Measurements from ENCODE around the gene SPINK2. TPM values are rescaled to one million over a fixed set of nuclear protein-coding genes. Genes with fewer than 3 reads are reported as not detected.

The SPINK2 gene, protein sequence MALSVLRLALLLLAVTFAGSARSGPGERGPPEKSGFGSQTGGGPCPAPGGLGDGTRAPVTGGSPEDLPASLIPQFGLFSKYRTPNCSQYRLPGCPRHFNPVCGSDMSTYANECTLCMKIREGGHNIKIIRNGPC
- total RNA-seq: not detected in 2 replicates

- Mint-ChIP-seq H3K9me3 (no peaks in the 10 kb centered on the region), H3K36me3 (ENCODE audit: low read depth) (no peaks in the 10 kb centered on the region), H3K27me3 (ENCODE audit: insufficient read depth) (peaks cover 50% of the 10 kb centered on the region), H3K4me3 (peak within 1 kb of the TSS; percentile 45), H3K27ac (no peak within 1 kb of the TSS), H3K4me1 (ENCODE audit: low read depth) (peaks cover 29% of the 10 kb centered on the region)
- peak; percentile 44 for DNase-seq (ENCODE audit: low spot score)
- intact Hi-C loops (cut with micrococcal nuclease): loop anchor here (1.0 kb wide), 1 partner anchor 15 kb away; no protein-coding TSS in a partner anchor
Observed at GRCh38 chr4:56821381-56822243, at the start of gene SPINK2. TSS of gene SPINK2 (minus strand) at chr4:56821701. CDS start at chr4:56821662, 39 bp downstream.

GRCh38 chr4:56870946-56871345 lies 49.4 kb upstream of the SPINK2 start:
- Mint-ChIP-seq H3K27me3 (ENCODE audit: insufficient read depth) (peaks cover 6% of the 10 kb centered on the region), H3K27ac (no peak overlapping the region), H3K4me1 (ENCODE audit: low read depth) (no peaks in the 10 kb centered on the region), H3K36me3 (ENCODE audit: low read depth) (no peaks in the 10 kb centered on the region), H3K9me3 (no peaks in the 10 kb centered on the region), H3K4me3 (no peak overlapping the region)
- intact Hi-C loops (cut with micrococcal nuclease): no loop called here
- no peak for DNase-seq (ENCODE audit: low spot score)

- Mint-ChIP-seq H3K36me3 (ENCODE audit: low read depth) (no peaks in the 10 kb centered on the region), H3K27me3 (ENCODE audit: insufficient read depth) (peaks cover 2% of the 10 kb centered on the region), H3K9me3 (no peaks in the 10 kb centered on the region), H3K27ac (peak overlapping the region; percentile 43), H3K4me1 (ENCODE audit: low read depth) (no peaks in the 10 kb centered on the region), H3K4me3 (no peak overlapping the region)
- intact Hi-C loops (cut with micrococcal nuclease): no loop called here
- DNase-seq (ENCODE audit: low spot score): no peak
Observed at GRCh38 chr4:56863441-56864139, 42.1 kb upstream of the SPINK2 start.

DNA sequence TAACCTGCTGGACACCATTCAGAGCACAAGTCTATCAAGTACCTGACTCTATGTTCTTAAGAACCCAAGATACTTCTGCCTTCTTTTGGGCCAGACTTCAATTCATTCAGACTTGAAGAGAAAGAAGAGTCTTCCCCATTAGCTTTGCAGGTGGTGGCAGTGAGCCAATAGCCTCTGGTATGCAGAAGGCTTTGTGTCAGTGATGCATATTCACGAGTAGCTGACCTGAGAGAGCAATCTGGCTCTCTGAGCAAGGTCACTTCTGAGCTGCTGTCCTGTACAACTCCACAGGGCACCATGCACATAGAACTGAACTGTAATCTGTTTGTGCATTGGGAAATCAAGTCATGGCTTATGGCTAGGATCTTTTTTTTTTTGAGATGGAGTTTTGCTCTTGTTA lies 39.9 kb upstream of the SPINK2 start:
- Mint-ChIP-seq H3K4me1 (ENCODE audit: low read depth) (no peaks in the 10 kb centered on the region), H3K27ac (no peak overlapping the region), H3K36me3 (ENCODE audit: low read depth) (no peaks in the 10 kb centered on the region), H3K27me3 (ENCODE audit: insufficient read depth) (peaks cover 6% of the 10 kb centered on the region), H3K9me3 (no peaks in the 10 kb centered on the region), H3K4me3 (no peak overlapping the region)
- no peak for DNase-seq (ENCODE audit: low spot score)
- intact Hi-C loops (cut with micrococcal nuclease): no loop called here

DNA sequence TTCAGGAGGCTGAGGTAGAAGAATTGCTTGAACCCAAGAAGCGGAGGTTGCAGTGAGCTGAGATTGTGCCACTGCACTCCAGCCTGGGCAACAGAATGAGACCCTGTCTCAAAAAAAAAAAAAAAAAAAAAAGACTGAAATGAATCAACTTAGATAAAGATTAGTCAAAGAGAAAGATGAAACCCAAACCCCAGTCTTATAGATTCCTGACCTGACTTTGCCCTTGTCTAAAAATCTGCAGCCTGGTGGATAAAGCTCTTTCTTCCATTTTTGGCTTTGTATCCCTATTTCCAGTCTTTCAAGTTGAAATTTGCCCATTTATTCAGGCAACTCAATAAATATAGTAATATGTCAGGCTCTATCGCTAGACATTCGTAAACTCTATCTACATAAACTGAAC lies 39.3 kb upstream of the SPINK2 start:
- intact Hi-C loops (cut with micrococcal nuclease): no loop called here
- H3K9me3 Mint-ChIP-seq: no peaks in the 10 kb centered on the region

GRCh38 chr4:56859841-56860240 lies 38.3 kb upstream of the SPINK2 start:
- peaks cover 6% of the 10 kb centered on the region for H3K27me3 Mint-ChIP-seq (ENCODE audit: insufficient read depth)
- no peaks in the 10 kb centered on the region for H3K36me3 Mint-ChIP-seq (ENCODE audit: low read depth)
- H3K4me1 Mint-ChIP-seq (ENCODE audit: low read depth): no peaks in the 10 kb centered on the region
- H3K4me3 Mint-ChIP-seq: no peak overlapping the region
- H3K9me3 Mint-ChIP-seq: no peaks in the 10 kb centered on the region
- H3K27ac Mint-ChIP-seq: no peak overlapping the region
- no peak for DNase-seq (ENCODE audit: low spot score)
- intact Hi-C loops (cut with micrococcal nuclease): no loop called here

More for the DNA sequence above, 39.3 kb upstream of the SPINK2 start:
- Mint-ChIP-seq H3K4me3 (no peak overlapping the region), H3K27me3 (ENCODE audit: insufficient read depth) (peaks cover 6% of the 10 kb centered on the region), H3K4me1 (ENCODE audit: low read depth) (no peaks in the 10 kb centered on the region), H3K27ac (no peak overlapping the region), H3K36me3 (ENCODE audit: low read depth) (no peaks in the 10 kb centered on the region)
- no peak for DNase-seq (ENCODE audit: low spot score)

DNA sequence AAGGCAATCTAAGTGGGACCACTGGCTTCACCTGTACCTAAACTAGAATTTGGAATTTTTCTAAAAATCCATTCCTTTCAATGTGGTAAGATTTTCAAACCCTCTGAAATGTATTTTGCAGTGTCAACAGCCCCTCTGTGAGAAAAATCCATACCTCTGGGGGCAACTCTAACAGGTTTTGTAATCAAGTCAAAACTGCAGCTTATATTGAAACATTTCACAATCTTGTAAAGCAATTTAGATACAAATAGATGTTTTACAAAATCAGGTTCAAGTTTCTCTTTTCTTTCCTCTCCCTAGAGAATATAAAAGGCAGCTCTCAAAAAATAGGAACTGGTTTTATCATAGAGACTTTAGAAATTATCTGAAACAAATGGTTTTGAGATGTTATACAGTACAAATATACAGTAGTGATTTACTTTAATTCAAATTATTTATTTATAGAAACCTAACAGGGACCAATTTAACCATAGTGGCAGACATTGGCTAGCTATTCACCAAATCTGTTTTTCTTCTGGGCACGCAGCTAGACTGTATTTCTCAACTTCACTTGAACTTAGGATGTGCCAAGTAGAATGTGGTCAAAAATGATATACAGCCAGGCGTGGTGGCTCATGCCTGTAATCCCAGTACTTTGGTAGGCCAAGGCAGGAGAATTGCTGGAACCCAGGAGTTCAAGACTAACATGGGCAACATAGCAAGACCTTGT lies 36.3 kb upstream of the SPINK2 start:
- Mint-ChIP-seq H3K4me1 (ENCODE audit: low read depth) (no peaks in the 10 kb centered on the region), H3K4me3 (no peak overlapping the region), H3K36me3 (ENCODE audit: low read depth) (no peaks in the 10 kb centered on the region), H3K9me3 (no peaks in the 10 kb centered on the region), H3K27ac (no peak overlapping the region), H3K27me3 (ENCODE audit: insufficient read depth) (peaks cover 6% of the 10 kb centered on the region)
- DNase-seq (ENCODE audit: low spot score): no peak
- intact Hi-C loops (cut with micrococcal nuclease): no loop called here

DNA sequence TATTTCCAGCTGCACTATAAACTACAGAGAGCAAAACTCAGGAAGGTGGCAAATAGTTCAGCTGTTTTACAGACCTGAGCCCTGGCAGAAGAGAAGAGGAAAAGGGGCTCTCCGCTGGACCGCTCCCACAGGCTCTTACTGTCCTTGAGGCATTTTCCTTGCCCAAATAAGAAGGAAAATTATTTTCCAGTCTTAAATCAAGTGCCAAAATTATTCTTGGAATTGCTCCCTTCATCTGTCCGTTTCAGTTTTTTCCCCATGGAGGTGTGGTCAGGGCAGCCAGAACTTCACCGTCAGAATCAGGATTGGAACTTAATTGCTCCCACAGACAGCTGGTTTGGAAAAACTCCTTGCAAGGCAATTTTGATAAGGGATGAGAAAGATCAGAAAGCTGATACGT lies 35.2 kb upstream of the SPINK2 start:
- Mint-ChIP-seq H3K27ac (no peak overlapping the region), H3K4me3 (no peak overlapping the region), H3K27me3 (ENCODE audit: insufficient read depth) (peaks cover 6% of the 10 kb centered on the region), H3K36me3 (ENCODE audit: low read depth) (no peaks in the 10 kb centered on the region), H3K9me3 (no peaks in the 10 kb centered on the region), H3K4me1 (ENCODE audit: low read depth) (no peaks in the 10 kb centered on the region)
- intact Hi-C loops (cut with micrococcal nuclease): no loop called here
- no peak for DNase-seq (ENCODE audit: low spot score)

GRCh38 chr4:56850910-56851309 lies 29.4 kb upstream of the SPINK2 start:
- H3K9me3 Mint-ChIP-seq: no peaks in the 10 kb centered on the region
- no peak overlapping the region for H3K27ac Mint-ChIP-seq
- H3K27me3 Mint-ChIP-seq (ENCODE audit: insufficient read depth): peaks cover 3% of the 10 kb centered on the region
- H3K36me3 Mint-ChIP-seq (ENCODE audit: low read depth): no peaks in the 10 kb centered on the region
- no peaks in the 10 kb centered on the region for H3K4me1 Mint-ChIP-seq (ENCODE audit: low read depth)
- intact Hi-C loops (cut with micrococcal nuclease): no loop called here
- no peak for DNase-seq (ENCODE audit: low spot score)
- H3K4me3 Mint-ChIP-seq: no peak overlapping the region

- Mint-ChIP-seq H3K27me3 (ENCODE audit: insufficient read depth) (no peaks in the 10 kb centered on the region), H3K36me3 (ENCODE audit: low read depth) (no peaks in the 10 kb centered on the region), H3K9me3 (no peaks in the 10 kb centered on the region), H3K4me1 (ENCODE audit: low read depth) (no peaks in the 10 kb centered on the region), H3K4me3 (no peak overlapping the region), H3K27ac (no peak overlapping the region)
- intact Hi-C loops (cut with micrococcal nuclease): no loop called here
- no peak for DNase-seq (ENCODE audit: low spot score)
Observed at GRCh38 chr4:56844802-56845580, 23.5 kb upstream of the SPINK2 start.

DNA sequence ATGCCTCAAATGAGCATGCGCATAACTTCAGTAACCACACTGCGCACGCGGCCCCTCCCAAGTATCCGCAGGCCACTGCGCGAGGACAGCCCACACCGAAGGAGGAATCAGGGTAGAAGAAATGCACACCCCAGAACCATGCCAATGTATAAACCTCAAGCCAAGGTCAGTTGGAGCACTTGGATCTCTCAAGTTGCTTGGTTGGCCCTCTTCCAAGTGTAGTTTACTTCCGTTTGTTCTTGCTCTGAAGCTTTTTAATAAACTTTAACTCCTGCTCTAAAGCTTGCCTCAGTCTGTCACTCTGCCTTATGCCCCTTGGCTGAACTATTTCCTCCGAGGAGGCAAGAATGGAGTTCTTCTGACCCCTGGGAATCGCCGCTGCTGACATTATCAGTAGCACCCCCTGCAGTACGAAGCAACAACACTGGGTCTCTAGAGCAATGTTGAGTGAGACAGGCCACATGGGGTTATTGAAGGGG lies 22.0 kb upstream of the SPINK2 start:
- DNase-seq (ENCODE audit: low spot score): no peak
- no peaks in the 10 kb centered on the region for H3K27me3 Mint-ChIP-seq (ENCODE audit: insufficient read depth)
- no peaks in the 10 kb centered on the region for H3K36me3 Mint-ChIP-seq (ENCODE audit: low read depth)
- H3K4me1 Mint-ChIP-seq (ENCODE audit: low read depth): no peaks in the 10 kb centered on the region
- no peaks in the 10 kb centered on the region for H3K9me3 Mint-ChIP-seq
- no peak overlapping the region for H3K4me3 Mint-ChIP-seq
- H3K27ac Mint-ChIP-seq: no peak overlapping the region
- intact Hi-C loops (cut with micrococcal nuclease): no loop called here

- no peak overlapping the region for H3K27ac Mint-ChIP-seq
- peaks cover 2% of the 10 kb centered on the region for H3K27me3 Mint-ChIP-seq (ENCODE audit: insufficient read depth)
- peaks cover 7% of the 10 kb centered on the region for H3K4me1 Mint-ChIP-seq (ENCODE audit: low read depth)
- H3K36me3 Mint-ChIP-seq (ENCODE audit: low read depth): no peaks in the 10 kb centered on the region
- no peak for DNase-seq (ENCODE audit: low spot score)
- no peaks in the 10 kb centered on the region for H3K9me3 Mint-ChIP-seq
- intact Hi-C loops (cut with micrococcal nuclease): no loop called here
- H3K4me3 Mint-ChIP-seq: no peak overlapping the region
Observed at GRCh38 chr4:56840559-56840958, 19.1 kb upstream of the SPINK2 start.

All from activated T-helper 1 cell treated with anti-CD3 and anti-CD28 coated beads, Interleukin-12 subunit alpha, Interleukin-12 subunit beta, Interleukin-2, Interleukin-4 antibody, amounts not matched to agents 30 ng/mL and 10 ng/mL and 1 ng/mL, durations not matched to agents 14 hours and 24 hours and 36 hours (primary cell).